Liver (tissue), 9 donors: Measurements from ENCODE around the gene MAPK4. TPM values are rescaled to one million over a fixed set of nuclear protein-coding genes. Genes with fewer than 3 reads are reported as not detected.

Source experiments
- DNase-seq: peaks from one replicate; pipeline ENCODE4 v3.0.0-alpha.2; 2017; ENCODE audit warnings: low spot score
- H3K27ac ChIP-seq, 2 donors: one replicate each; pipeline ENCODE4 v1.7.0; 2013; ENCODE audit warnings: inconsistent platforms in 2 of 2, low read length in 2 of 2, control low read depth in 1 of 2, low read depth in 1 of 2, mild to moderate bottlenecking in 1 of 2
- H3K27me3 ChIP-seq, 4 donors: one replicate each; pipeline versions ENCODE4 v1.6.1 to v1.7.0; 2013; ENCODE audit warnings: low read length in 3 of 4, inconsistent platforms in 1 of 4, mild to moderate bottlenecking in 1 of 4, moderate library complexity in 1 of 4; ENCODE audit not compliant: control insufficient read depth in 4 of 4, insufficient read depth in 4 of 4
- H3K36me3 ChIP-seq, 4 donors: one replicate each; pipeline versions ENCODE4 v1.6.1 to v1.7.0; 2013; ENCODE audit warnings: low read length in 3 of 4, mild to moderate bottlenecking in 3 of 4, low read depth in 1 of 4, moderate library complexity in 1 of 4; ENCODE audit not compliant: control insufficient read depth in 4 of 4, insufficient read depth in 3 of 4
- H3K4me1 ChIP-seq, 4 donors: one replicate each; pipeline versions ENCODE4 v1.6.1 to v1.7.0; 2013; ENCODE audit warnings: low read length in 3 of 4, mild to moderate bottlenecking in 3 of 4, moderate library complexity in 1 of 4; ENCODE audit not compliant: control insufficient read depth in 4 of 4, insufficient read depth in 4 of 4
- H3K4me3 ChIP-seq, 3 donors: one replicate each; pipeline versions ENCODE4 v1.6.1 to v1.7.0; 2013; ENCODE audit warnings: low read length in 3 of 3, control low read depth in 1 of 3, low read depth in 1 of 3, mild to moderate bottlenecking in 1 of 3
- H3K9ac ChIP-seq, 2 donors: one replicate each; pipeline ENCODE4 v1.7.0; 2013; ENCODE audit warnings: low read length in 2 of 2, mild to moderate bottlenecking in 2 of 2, moderate library complexity in 2 of 2, control low read depth in 1 of 2, low read depth in 1 of 2
- H3K9me3 ChIP-seq, 4 donors: one replicate each; pipeline versions ENCODE4 v1.6.1 to v1.7.0; 2013; ENCODE audit warnings: low read length in 3 of 4; ENCODE audit not compliant: control insufficient read depth in 4 of 4
- CTCF ChIP-seq: fragments of 150-350 bp; IDR thresholded peaks from 2 replicates; pipeline ENCODE4 v1.5.1; 2017; ENCODE audit warnings: improper control_type of control experiment, low read depth, low read length; ENCODE audit not compliant: missing input control
- EGR1 ChIP-seq, 2 donors: IDR thresholded peaks; 2 replicates each; pipeline ENCODE4 v1.6.1; 2016 to 2018; ENCODE audit warnings: antibody characterized with exemption in 2 of 2, low read depth in 2 of 2
- FOXA1 ChIP-seq: IDR thresholded peaks from 2 replicates; pipeline ENCODE4 v1.6.1; 2016; ENCODE audit warnings: antibody characterized with exemption
- FOXA2 ChIP-seq: IDR thresholded peaks from 2 replicates; pipeline ENCODE4 v1.6.1; 2016; ENCODE audit warnings: antibody characterized with exemption
- GABPA ChIP-seq, 2 donors: IDR thresholded peaks in 1 of 2; conservative IDR thresholded peaks in 1 of 2; 2 replicates each; pipeline ENCODE4 v1.6.1; 2016; ENCODE audit warnings: antibody characterized with exemption in 2 of 2, mild to moderate bottlenecking in 1 of 2, moderate library complexity in 1 of 2
- HNF4A ChIP-seq, 2 donors: conservative IDR thresholded peaks; 2 replicates each; pipeline ENCODE4 v1.6.1; 2016; ENCODE audit warnings: antibody characterized with exemption in 2 of 2, mild to moderate bottlenecking in 2 of 2
- HNF4G ChIP-seq: IDR thresholded peaks from 2 replicates; pipeline ENCODE4 v1.6.1; 2016; ENCODE audit warnings: antibody characterized with exemption
- JUND ChIP-seq, 2 donors: IDR thresholded peaks; 2 replicates each; pipeline ENCODE4 v1.6.1; 2016; ENCODE audit warnings: antibody characterized with exemption in 2 of 2
- MAX ChIP-seq: IDR thresholded peaks from 2 replicates; pipeline ENCODE4 v1.6.1; 2016; ENCODE audit warnings: antibody characterized with exemption
- NR2F2 ChIP-seq: IDR thresholded peaks from 2 replicates; pipeline ENCODE4 v1.6.1; 2016; ENCODE audit warnings: antibody characterized with exemption
- RAD21 ChIP-seq, 2 donors: IDR thresholded peaks; 2 replicates each; pipeline ENCODE4 v1.6.1; 2016; ENCODE audit warnings: antibody characterized with exemption in 2 of 2, mild to moderate bottlenecking in 2 of 2
- RXRA ChIP-seq, 2 donors: IDR thresholded peaks; 2 replicates each; pipeline ENCODE4 v1.6.1; 2017 to 2018; ENCODE audit warnings: antibody characterized with exemption in 2 of 2, mild to moderate bottlenecking in 1 of 2
- SP1 ChIP-seq: IDR thresholded peaks from 2 replicates; pipeline ENCODE4 v1.6.1; 2018; ENCODE audit warnings: antibody characterized with exemption, mild to moderate bottlenecking
- TAF1 ChIP-seq: conservative IDR thresholded peaks from 2 replicates; pipeline ENCODE4 v1.6.1; 2016; ENCODE audit warnings: antibody characterized with exemption, mild to moderate bottlenecking
- YY1 ChIP-seq: IDR thresholded peaks from 2 replicates; pipeline ENCODE4 v1.6.1; 2016; ENCODE audit warnings: antibody characterized with exemption, mild to moderate bottlenecking
- ZBTB33 ChIP-seq: IDR thresholded peaks from 2 replicates; pipeline ENCODE4 v1.6.1; 2016; ENCODE audit warnings: antibody characterized with exemption
- WGBS: extraction: QIAGEN DNeasy Blood & Tissue Kit; methylation state at CpG from one replicate; pipeline ENCODE4 v1.1.7; 2013; 5-methylcytosine and 5-hydroxymethylcytosine counted together
- polyA plus RNA-seq, 2 donors: library from polyadenylated mRNA; stranded (reverse) in 1 of 2; unstranded in 1 of 2; fragments of 200-250 nt in 1 of 2; fragments of >200 nt in 1 of 2; fragmentation: Nextera tagmentation in 1 of 2; extraction: Ambion mirVana in 1 of 2; gene quantifications; one replicate each; pipeline versions ENCODE4 v1.2.1 to v1.2.3, GENCODE V29; 2013 to 2015
- total RNA-seq, 2 donors: library from RNA; depleted of rRNA; stranded (reverse); fragments of >200 nt; gene quantifications; one replicate each; pipeline ENCODE4 v1.2.3, GENCODE V29; 2014
- TF ChIP-seq, protein P1 (sequence below): IDR thresholded peaks from 2 replicates; pipeline ENCODE4 v1.6.1; 2016; ENCODE audit warnings: antibody characterized with exemption
- TF ChIP-seq, protein P2 (sequence below): IDR thresholded peaks from 2 replicates; pipeline ENCODE4 v1.6.1; 2016; ENCODE audit warnings: antibody characterized with exemption, mild to moderate bottlenecking
- donor health status: healthy.
- donor health status: healthy.
- donor health status: healthy.
- donor health status: healthy.
- donor health status: healthy.

The MAPK4 gene
- total and polyA plus RNA-seq, 4 donors = under 0.01 to 4.9 (median 1.5) TPM

- 64% methylated on average over 6 of the region's 6 CpGs for WGBS
- DNase-seq = no peak
- H3K27me3 ChIP-seq = no peaks in the 10 kb centered on the region
- H3K9me3 ChIP-seq = no peaks in the 10 kb centered on the region
- no peak overlapping the region for H3K27ac ChIP-seq
- no peak overlapping the region for H3K9ac ChIP-seq
- H3K4me3 ChIP-seq = no peak overlapping the region
- H3K36me3 ChIP-seq = no peaks in the 10 kb centered on the region
- TF ChIP-seq CTCF = no peak
- no peak for TF ChIP-seq TAF1
- TF ChIP-seq NR2F2 = no peak
- TF ChIP-seq RAD21 (IDR thresholded peaks at IDR 0.05) = no peak
- no peak for TF ChIP-seq RXRA (IDR thresholded peaks at IDR 0.05)
- TF ChIP-seq, protein P1, sequence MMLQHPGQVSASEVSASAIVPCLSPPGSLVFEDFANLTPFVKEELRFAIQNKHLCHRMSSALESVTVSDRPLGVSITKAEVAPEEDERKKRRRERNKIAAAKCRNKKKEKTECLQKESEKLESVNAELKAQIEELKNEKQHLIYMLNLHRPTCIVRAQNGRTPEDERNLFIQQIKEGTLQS = no peak
- TF ChIP-seq MAX = no peak
- no peak for TF ChIP-seq ZBTB33
- TF ChIP-seq, protein P2, sequence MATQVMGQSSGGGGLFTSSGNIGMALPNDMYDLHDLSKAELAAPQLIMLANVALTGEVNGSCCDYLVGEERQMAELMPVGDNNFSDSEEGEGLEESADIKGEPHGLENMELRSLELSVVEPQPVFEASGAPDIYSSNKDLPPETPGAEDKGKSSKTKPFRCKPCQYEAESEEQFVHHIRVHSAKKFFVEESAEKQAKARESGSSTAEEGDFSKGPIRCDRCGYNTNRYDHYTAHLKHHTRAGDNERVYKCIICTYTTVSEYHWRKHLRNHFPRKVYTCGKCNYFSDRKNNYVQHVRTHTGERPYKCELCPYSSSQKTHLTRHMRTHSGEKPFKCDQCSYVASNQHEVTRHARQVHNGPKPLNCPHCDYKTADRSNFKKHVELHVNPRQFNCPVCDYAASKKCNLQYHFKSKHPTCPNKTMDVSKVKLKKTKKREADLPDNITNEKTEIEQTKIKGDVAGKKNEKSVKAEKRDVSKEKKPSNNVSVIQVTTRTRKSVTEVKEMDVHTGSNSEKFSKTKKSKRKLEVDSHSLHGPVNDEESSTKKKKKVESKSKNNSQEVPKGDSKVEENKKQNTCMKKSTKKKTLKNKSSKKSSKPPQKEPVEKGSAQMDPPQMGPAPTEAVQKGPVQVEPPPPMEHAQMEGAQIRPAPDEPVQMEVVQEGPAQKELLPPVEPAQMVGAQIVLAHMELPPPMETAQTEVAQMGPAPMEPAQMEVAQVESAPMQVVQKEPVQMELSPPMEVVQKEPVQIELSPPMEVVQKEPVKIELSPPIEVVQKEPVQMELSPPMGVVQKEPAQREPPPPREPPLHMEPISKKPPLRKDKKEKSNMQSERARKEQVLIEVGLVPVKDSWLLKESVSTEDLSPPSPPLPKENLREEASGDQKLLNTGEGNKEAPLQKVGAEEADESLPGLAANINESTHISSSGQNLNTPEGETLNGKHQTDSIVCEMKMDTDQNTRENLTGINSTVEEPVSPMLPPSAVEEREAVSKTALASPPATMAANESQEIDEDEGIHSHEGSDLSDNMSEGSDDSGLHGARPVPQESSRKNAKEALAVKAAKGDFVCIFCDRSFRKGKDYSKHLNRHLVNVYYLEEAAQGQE = no peak
- TF ChIP-seq JUND (IDR thresholded peaks at IDR 0.05) = no peak
- TF ChIP-seq HNF4A (conservative IDR thresholded peaks at IDR 0.05) = no peak
- no peak for TF ChIP-seq GABPA (IDR thresholded peaks at IDR 0.05 in 1 of 2, conservative IDR thresholded peaks at IDR 0.05 in 1 of 2)
- no peak for TF ChIP-seq SP1
- no peak for TF ChIP-seq HNF4G
- TF ChIP-seq FOXA2 = no peak
- no peak for TF ChIP-seq YY1
- no peak for TF ChIP-seq FOXA1
- no peak for TF ChIP-seq EGR1 (IDR thresholded peaks at IDR 0.05; ENCODE audit: low read depth in 2 of 2)
- H3K4me1 ChIP-seq = no peaks in the 10 kb centered on the region
These were observed 115.2 kb downstream of the MAPK4 start for GRCh38 chr18:50675043-50675442.

- H3K27me3 ChIP-seq = no peaks in the 10 kb centered on the region
- H3K4me1 ChIP-seq = no peaks in the 10 kb centered on the region
- no peak overlapping the region for H3K4me3 ChIP-seq
- H3K9ac ChIP-seq = no peak overlapping the region
- no peaks in the 10 kb centered on the region for H3K9me3 ChIP-seq
- DNase-seq = no peak
- TF ChIP-seq SP1 (no peak), GABPA (IDR thresholded peaks at IDR 0.05 in 1 of 2, conservative IDR thresholded peaks at IDR 0.05 in 1 of 2) (no peak), ZBTB33 (no peak), FOXA2 (no peak), YY1 (no peak), NR2F2 (no peak)
- no peak overlapping the region for H3K27ac ChIP-seq
- 91% methylated on average over 6 of the region's 6 CpGs for WGBS
- no peaks in the 10 kb centered on the region for H3K36me3 ChIP-seq
These were observed 118.8 kb downstream of the MAPK4 start for GRCh38 chr18:50678651-50679050.
